ENCODE data around the gene PTH2. TPM values are rescaled to one million over a fixed set of nuclear protein-coding genes. Genes with fewer than 3 reads are reported as not detected.

PTH2 gene
- total RNA-seq: not detected
- not detected for polyA plus RNA-seq (ENCODE audit: insufficient read length in 2 of 2)
- long read RNA-seq, donor 1: 0 reads
- long read RNA-seq, donor 2: 0 reads
- long read RNA-seq, donor 3: 0 reads
- long read RNA-seq, donor 4: 0 reads

- WGBS (ENCODE audit: insufficient coverage): 4% methylated on average over 34 of the region's 42 CpGs
- Histone ChIP-seq H3K27me3 (ENCODE audit: control insufficient read depth, insufficient read depth, low read length) (peaks cover 97% of the 10 kb centered on the region), H3K9me3 (ENCODE audit: control insufficient read depth, insufficient read depth, low read length) (no peaks in the 10 kb centered on the region), H3K4me3 (ENCODE audit: low read depth, low read length) (no peak within 1 kb of the TSS), H3K4me1 (ENCODE audit: control insufficient read depth, insufficient read depth, low read length) (peaks cover 39% of the 10 kb centered on the region), H3K27ac (ENCODE audit: low read depth, low read length) (no peak within 1 kb of the TSS), H3K36me3 (ENCODE audit: control insufficient read depth, insufficient read depth, low read length) (no peaks in the 10 kb centered on the region)
- DNase-seq (ENCODE audit: low read depth in 4 of 6, low spot score in 6 of 6): no peak
Observed at GRCh38 chr19:49423071-49423984, at the start of gene PTH2. Gene PTH2, minus strand, starts transcription at chr19:49423441. Its CDS starts 102 bp downstream, at chr19:49423339.

- 91% methylated on average over 8 of the region's 9 CpGs for WGBS (ENCODE audit: insufficient coverage)
- H3K4me1 ChIP-seq (ENCODE audit: control insufficient read depth, insufficient read depth, low read length): peaks cover 20% of the 10 kb centered on the region
- H3K9me3 ChIP-seq (ENCODE audit: control insufficient read depth, insufficient read depth, low read length): no peaks in the 10 kb centered on the region
- H3K27ac ChIP-seq (ENCODE audit: low read depth, low read length): no peak overlapping the region
- peaks cover 2% of the 10 kb centered on the region for H3K27me3 ChIP-seq (ENCODE audit: control insufficient read depth, insufficient read depth, low read length)
- no peak overlapping the region for H3K4me3 ChIP-seq (ENCODE audit: low read depth, low read length)
- peaks cover 21% of the 10 kb centered on the region for H3K36me3 ChIP-seq (ENCODE audit: control insufficient read depth, insufficient read depth, low read length)
- no peak for DNase-seq (ENCODE audit: low read depth in 4 of 6, low spot score in 6 of 6)
Observed at GRCh38 chr19:49472936-49473335, 49.7 kb upstream of the PTH2 start.

- Histone ChIP-seq H3K27me3 (ENCODE audit: control insufficient read depth, insufficient read depth, low read length) (peaks cover 2% of the 10 kb centered on the region), H3K36me3 (ENCODE audit: control insufficient read depth, insufficient read depth, low read length) (peaks cover 37% of the 10 kb centered on the region), H3K9me3 (ENCODE audit: control insufficient read depth, insufficient read depth, low read length) (no peaks in the 10 kb centered on the region), H3K27ac (ENCODE audit: low read depth, low read length) (no peak overlapping the region), H3K4me3 (ENCODE audit: low read depth, low read length) (no peak overlapping the region), H3K4me1 (ENCODE audit: control insufficient read depth, insufficient read depth, low read length) (peaks cover 13% of the 10 kb centered on the region)
- DNase-seq (ENCODE audit: low read depth in 4 of 6, low spot score in 6 of 6): no peak
- 91% methylated on average over 8 of the region's 8 CpGs for WGBS (ENCODE audit: insufficient coverage)
Observed at GRCh38 chr19:49470615-49470978, 47.4 kb upstream of the PTH2 start.

GRCh38 chr19:49469828-49470614 is 46.8 kb upstream of the PTH2 start:
- peaks cover 42% of the 10 kb centered on the region for H3K36me3 ChIP-seq (ENCODE audit: control insufficient read depth, insufficient read depth, low read length)
- H3K27ac ChIP-seq (ENCODE audit: low read depth, low read length): no peak overlapping the region
- 92% methylated on average over 18 of the region's 25 CpGs for WGBS (ENCODE audit: insufficient coverage)
- no peak overlapping the region for H3K4me3 ChIP-seq (ENCODE audit: low read depth, low read length)
- peak in 1 of 6 donors; percentile 31 for DNase-seq (ENCODE audit: low read depth in 4 of 6, low spot score in 6 of 6)
- H3K4me1 ChIP-seq (ENCODE audit: control insufficient read depth, insufficient read depth, low read length): peaks cover 13% of the 10 kb centered on the region
- peaks cover 2% of the 10 kb centered on the region for H3K27me3 ChIP-seq (ENCODE audit: control insufficient read depth, insufficient read depth, low read length)
- H3K9me3 ChIP-seq (ENCODE audit: control insufficient read depth, insufficient read depth, low read length): no peaks in the 10 kb centered on the region

- no peak overlapping the region for H3K27ac ChIP-seq (ENCODE audit: low read depth, low read length)
- peak in 1 of 6 donors; percentile 50 for DNase-seq (ENCODE audit: low read depth in 4 of 6, low spot score in 6 of 6)
- WGBS (ENCODE audit: insufficient coverage): 62% methylated on average over 13 of the region's 15 CpGs
- H3K36me3 ChIP-seq (ENCODE audit: control insufficient read depth, insufficient read depth, low read length): peaks cover 54% of the 10 kb centered on the region
- peaks cover 6% of the 10 kb centered on the region for H3K4me1 ChIP-seq (ENCODE audit: control insufficient read depth, insufficient read depth, low read length)
- no peak overlapping the region for H3K4me3 ChIP-seq (ENCODE audit: low read depth, low read length)
- H3K27me3 ChIP-seq (ENCODE audit: control insufficient read depth, insufficient read depth, low read length): no peaks in the 10 kb centered on the region
- H3K9me3 ChIP-seq (ENCODE audit: control insufficient read depth, insufficient read depth, low read length): no peaks in the 10 kb centered on the region
Observed at GRCh38 chr19:49468746-49469447, 45.7 kb upstream of the PTH2 start.

GRCh38 chr19:49468199-49468598 is 45.0 kb upstream of the PTH2 start:
- no peak overlapping the region for H3K27ac ChIP-seq (ENCODE audit: low read depth, low read length)
- WGBS (ENCODE audit: insufficient coverage): 87% methylated on average over 19 of the region's 19 CpGs
- no peaks in the 10 kb centered on the region for H3K9me3 ChIP-seq (ENCODE audit: control insufficient read depth, insufficient read depth, low read length)
- H3K27me3 ChIP-seq (ENCODE audit: control insufficient read depth, insufficient read depth, low read length): no peaks in the 10 kb centered on the region
- H3K36me3 ChIP-seq (ENCODE audit: control insufficient read depth, insufficient read depth, low read length): peaks cover 56% of the 10 kb centered on the region
- H3K4me3 ChIP-seq (ENCODE audit: low read depth, low read length): no peak overlapping the region
- H3K4me1 ChIP-seq (ENCODE audit: control insufficient read depth, insufficient read depth, low read length): no peaks in the 10 kb centered on the region
- no peak for DNase-seq (ENCODE audit: low read depth in 4 of 6, low spot score in 6 of 6)

GRCh38 chr19:49465371-49465770 is 42.1 kb upstream of the PTH2 start:
- H3K27ac ChIP-seq (ENCODE audit: low read depth, low read length): no peak overlapping the region
- no peaks in the 10 kb centered on the region for H3K4me1 ChIP-seq (ENCODE audit: control insufficient read depth, insufficient read depth, low read length)
- no peaks in the 10 kb centered on the region for H3K27me3 ChIP-seq (ENCODE audit: control insufficient read depth, insufficient read depth, low read length)
- H3K4me3 ChIP-seq (ENCODE audit: low read depth, low read length): no peak overlapping the region
- DNase-seq (ENCODE audit: low read depth in 4 of 6, low spot score in 6 of 6): no peak
- 91% methylated on average over 2 of the region's 3 CpGs for WGBS (ENCODE audit: insufficient coverage)
- no peaks in the 10 kb centered on the region for H3K9me3 ChIP-seq (ENCODE audit: control insufficient read depth, insufficient read depth, low read length)
- peaks cover 71% of the 10 kb centered on the region for H3K36me3 ChIP-seq (ENCODE audit: control insufficient read depth, insufficient read depth, low read length)

GRCh38 chr19:49463960-49464740 is 40.9 kb upstream of the PTH2 start:
- Histone ChIP-seq H3K36me3 (ENCODE audit: control insufficient read depth, insufficient read depth, low read length) (peaks cover 75% of the 10 kb centered on the region), H3K4me3 (ENCODE audit: low read depth, low read length) (no peak overlapping the region), H3K9me3 (ENCODE audit: control insufficient read depth, insufficient read depth, low read length) (no peaks in the 10 kb centered on the region), H3K27ac (ENCODE audit: low read depth, low read length) (no peak overlapping the region), H3K27me3 (ENCODE audit: control insufficient read depth, insufficient read depth, low read length) (no peaks in the 10 kb centered on the region), H3K4me1 (ENCODE audit: control insufficient read depth, insufficient read depth, low read length) (no peaks in the 10 kb centered on the region)
- WGBS (ENCODE audit: insufficient coverage): 89% methylated on average over 33 of the region's 39 CpGs
- no peak for DNase-seq (ENCODE audit: low read depth in 4 of 6, low spot score in 6 of 6)

- peaks cover 71% of the 10 kb centered on the region for H3K36me3 ChIP-seq (ENCODE audit: control insufficient read depth, insufficient read depth, low read length)
- H3K4me1 ChIP-seq (ENCODE audit: control insufficient read depth, insufficient read depth, low read length): no peaks in the 10 kb centered on the region
- no peak for DNase-seq (ENCODE audit: low read depth in 4 of 6, low spot score in 6 of 6)
- H3K4me3 ChIP-seq (ENCODE audit: low read depth, low read length): no peak overlapping the region
- no peaks in the 10 kb centered on the region for H3K27me3 ChIP-seq (ENCODE audit: control insufficient read depth, insufficient read depth, low read length)
- 93% methylated on average over 12 of the region's 12 CpGs for WGBS (ENCODE audit: insufficient coverage)
- H3K27ac ChIP-seq (ENCODE audit: low read depth, low read length): no peak overlapping the region
- no peaks in the 10 kb centered on the region for H3K9me3 ChIP-seq (ENCODE audit: control insufficient read depth, insufficient read depth, low read length)
Observed at GRCh38 chr19:49462492-49462891, 39.3 kb upstream of the PTH2 start.
